Neural cell (in vitro differentiated cells): ENCODE data around the gene B3GALT6. TPM values are rescaled to one million over a fixed set of nuclear protein-coding genes. Genes with fewer than 3 reads are reported as not detected.

ENCODE experiments used
- H2AFZ ChIP-seq: fragments of 200-600, 300-800 bp; sonication (generic), shearing (Covaris generic); 2 replicates; pipeline ENCODE4 v1.6.0; 2014; ENCODE audit warnings: low read depth, mild to moderate bottlenecking, antibody characterized with exemption, low read length, moderate library complexity
- H3F3A ChIP-seq: fragments of 200-600 bp; shearing (Covaris generic); 2 replicates; pipeline ENCODE4 v1.6.1; 2016; ENCODE audit warnings: mild to moderate bottlenecking, moderate library complexity, mixed read lengths, antibody characterized with exemption, low read length; ENCODE audit not compliant: insufficient read depth, poor library complexity, severe bottlenecking
- H3K27ac ChIP-seq: fragments of 200-600, 300-800 bp; sonication (generic), shearing (Covaris generic); 2 replicates; pipeline ENCODE4 v1.5.1; 2014; ENCODE audit warnings: mild to moderate bottlenecking, low read length, moderate library complexity
- H3K27me3 ChIP-seq: fragments of 300-800, 200-600 bp; sonication (generic), shearing (Covaris generic); 2 replicates; pipeline ENCODE4 v1.6.0; 2014; ENCODE audit warnings: mild to moderate bottlenecking, low read depth, low read length, moderate library complexity; ENCODE audit not compliant: insufficient read depth
- H3K36me3 ChIP-seq: fragments of 300-800, 200-600 bp; sonication (generic), shearing (Covaris generic); 2 replicates; pipeline ENCODE4 v1.5.1; 2014; ENCODE audit warnings: mild to moderate bottlenecking, antibody characterized with exemption, low read length, moderate library complexity; ENCODE audit not compliant: insufficient read depth
- H3K4me2 ChIP-seq: fragments of 300-800, 200-600 bp; sonication (generic), shearing (Covaris generic); 2 replicates; pipeline ENCODE4 v1.6.0; 2014; ENCODE audit warnings: mild to moderate bottlenecking, low read length
- H3K4me3 ChIP-seq: fragments of 300-800, 200-600 bp; sonication (generic), shearing (Covaris generic); 2 replicates; pipeline ENCODE4 v1.5.1; 2014; ENCODE audit warnings: mild to moderate bottlenecking, low read length, moderate library complexity
- H3K79me2 ChIP-seq: fragments of 200-600 bp; shearing (Covaris generic); replicated peaks from 2 replicates; pipeline ENCODE4 v1.6.0; 2014; ENCODE audit warnings: mild to moderate bottlenecking, low read length, moderate library complexity; ENCODE audit not compliant: insufficient read depth
- H3K9ac ChIP-seq: fragments of 300-800, 200-600 bp; sonication (generic), shearing (Covaris generic); 2 replicates; pipeline ENCODE4 v1.6.1; 2016; ENCODE audit warnings: mild to moderate bottlenecking, low read length, mixed read lengths
- H3K9me2 ChIP-seq: fragments of 200-600 bp; shearing (Covaris generic); 2 replicates; pipeline ENCODE4 v1.6.1; 2016; ENCODE audit warnings: mild to moderate bottlenecking, low read length, mixed read lengths; ENCODE audit not compliant: insufficient read depth
- H3K9me3 ChIP-seq: fragments of 200-600, 300-800 bp; sonication (generic), shearing (Covaris generic); 2 replicates; pipeline ENCODE4 v1.6.1; 2016; ENCODE audit warnings: mild to moderate bottlenecking, mixed run types, low read length, moderate library complexity, mixed read lengths
- H4K20me1 ChIP-seq: fragments of 200-600 bp; shearing (Covaris generic); 2 replicates; pipeline ENCODE4 v1.6.1; 2016; ENCODE audit warnings: mild to moderate bottlenecking, mixed run types; ENCODE audit not compliant: insufficient read depth
- CTCF ChIP-seq: fragments of 450-650 bp; IDR thresholded peaks from 2 replicates; pipeline ENCODE4 v1.5.1; 2014; ENCODE audit warnings: antibody characterized with exemption, mild to moderate bottlenecking, moderate library complexity; ENCODE audit not compliant: poor library complexity, severe bottlenecking
- EP300 ChIP-seq: fragments of 450-650 bp; conservative IDR thresholded peaks from 2 replicates; pipeline ENCODE4 v1.6.1; 2014; ENCODE audit warnings: antibody characterized with exemption, mild to moderate bottlenecking, moderate library complexity; ENCODE audit not compliant: poor library complexity, severe bottlenecking
- EZH2 ChIP-seq: fragments of 200-600, 300-800 bp; shearing (Covaris generic), sonication (generic); IDR thresholded peaks from 2 replicates; pipeline ENCODE4 v1.6.1; 2014; ENCODE audit warnings: antibody characterized with exemption, low read length, borderline replicate concordance, mild to moderate bottlenecking; ENCODE audit not compliant: insufficient read depth, poor library complexity, severe bottlenecking
- MXI1 ChIP-seq: fragments of 450-650 bp; conservative IDR thresholded peaks from 2 replicates; pipeline ENCODE4 v1.6.1; 2014; ENCODE audit warnings: antibody characterized with exemption, mild to moderate bottlenecking; ENCODE audit not compliant: poor library complexity, severe bottlenecking
- POLR2AphosphoS5 ChIP-seq: IDR thresholded peaks from 2 replicates; pipeline ENCODE4 v1.6.1; 2012
- RAD21 ChIP-seq: fragments of 450-650 bp; conservative IDR thresholded peaks from 2 replicates; pipeline ENCODE4 v1.6.1; 2014; ENCODE audit warnings: antibody characterized with exemption, mild to moderate bottlenecking, moderate library complexity
- REST ChIP-seq: IDR thresholded peaks from 2 replicates; pipeline ENCODE4 v1.6.1; 2012; ENCODE audit warnings: borderline replicate concordance
- SMC3 ChIP-seq: fragments of 450-650 bp; conservative IDR thresholded peaks from 2 replicates; pipeline ENCODE4 v1.6.1; 2014; ENCODE audit warnings: antibody characterized with exemption, mild to moderate bottlenecking, moderate library complexity; ENCODE audit not compliant: poor library complexity
- TAF1 ChIP-seq: IDR thresholded peaks from 2 replicates; pipeline ENCODE4 v1.6.1; 2012; ENCODE audit warnings: low read depth
- polyA plus RNA-seq: library from polyadenylated mRNA; depleted of rRNA; stranded (reverse); fragments of >200 nt; gene quantifications from 2 replicates; pipeline ENCODE4 v1.2.3, GENCODE V29; 2014

B3GALT6 gene
- polyA plus RNA-seq, 1 donor from 2014 or later, result 46.5 TPM

- H3K36me3 ChIP-seq, result no peaks in the 10 kb centered on the region
- TF ChIP-seq SMC3, result no peak
- no peak for TF ChIP-seq EZH2
- no peak for TF ChIP-seq REST
- no peak for TF ChIP-seq POLR2AphosphoS5
- TF ChIP-seq RAD21, result no peak
- TF ChIP-seq CTCF, result no peak
- no peak for TF ChIP-seq MXI1
- TF ChIP-seq EP300, result no peak
- TF ChIP-seq TAF1, result no peak
Measured at GRCh38 chr1:1220197-1220596, 11.8 kb upstream of the B3GALT6 start.

GRCh38 chr1:1221887-1222574 lies 10.0 kb upstream of the B3GALT6 start:
- H3K9me3 ChIP-seq, result no peaks in the 10 kb centered on the region
- H3K36me3 ChIP-seq, result no peaks in the 10 kb centered on the region
- H3K9me2 ChIP-seq, result no peaks in the 10 kb centered on the region
- no peak overlapping the region for H3K4me2 ChIP-seq
- no peak overlapping the region for H3K9ac ChIP-seq
- H3K27ac ChIP-seq, result no peak overlapping the region
- TF ChIP-seq EZH2, result no peak
- no peaks in the 10 kb centered on the region for H3F3A ChIP-seq
- no peak overlapping the region for H2AFZ ChIP-seq
- no peaks in the 10 kb centered on the region for H4K20me1 ChIP-seq
- H3K79me2 ChIP-seq, result no peaks in the 10 kb centered on the region
- H3K27me3 ChIP-seq, result no peaks in the 10 kb centered on the region
- no peak overlapping the region for H3K4me3 ChIP-seq

More at GRCh38 chr1:1220197-1220596, 11.8 kb upstream of the B3GALT6 start:
- Histone ChIP-seq H4K20me1 (no peaks in the 10 kb centered on the region), H3K79me2 (no peaks in the 10 kb centered on the region), H3F3A (no peaks in the 10 kb centered on the region), H3K27me3 (no peaks in the 10 kb centered on the region), H3K9ac (no peak overlapping the region), H3K4me2 (no peak overlapping the region), H3K27ac (no peak overlapping the region), H3K4me3 (no peak overlapping the region), H3K9me3 (no peaks in the 10 kb centered on the region), H2AFZ (no peak overlapping the region), H3K9me2 (no peaks in the 10 kb centered on the region)
